Limb (tissue), 2 donors: ENCODE measurements around the gene RPS6KA4.
A peak's percentile ranks its signal among the peaks of the same experiment; 100 is the strongest.
"Not testable (repeated sequence)": the region's sequence is repeated elsewhere in the genome, so short reads cannot be mapped to it uniquely, and the experiment has no call there.

ENCODE experiments used
- DNase-seq, 2 donors: peaks; one replicate each; pipeline ENCODE4 v3.0.0-alpha.2; 2016; ENCODE audit errors: extremely low spot score in 2 of 2

The RPS6KA4 gene

DNA sequence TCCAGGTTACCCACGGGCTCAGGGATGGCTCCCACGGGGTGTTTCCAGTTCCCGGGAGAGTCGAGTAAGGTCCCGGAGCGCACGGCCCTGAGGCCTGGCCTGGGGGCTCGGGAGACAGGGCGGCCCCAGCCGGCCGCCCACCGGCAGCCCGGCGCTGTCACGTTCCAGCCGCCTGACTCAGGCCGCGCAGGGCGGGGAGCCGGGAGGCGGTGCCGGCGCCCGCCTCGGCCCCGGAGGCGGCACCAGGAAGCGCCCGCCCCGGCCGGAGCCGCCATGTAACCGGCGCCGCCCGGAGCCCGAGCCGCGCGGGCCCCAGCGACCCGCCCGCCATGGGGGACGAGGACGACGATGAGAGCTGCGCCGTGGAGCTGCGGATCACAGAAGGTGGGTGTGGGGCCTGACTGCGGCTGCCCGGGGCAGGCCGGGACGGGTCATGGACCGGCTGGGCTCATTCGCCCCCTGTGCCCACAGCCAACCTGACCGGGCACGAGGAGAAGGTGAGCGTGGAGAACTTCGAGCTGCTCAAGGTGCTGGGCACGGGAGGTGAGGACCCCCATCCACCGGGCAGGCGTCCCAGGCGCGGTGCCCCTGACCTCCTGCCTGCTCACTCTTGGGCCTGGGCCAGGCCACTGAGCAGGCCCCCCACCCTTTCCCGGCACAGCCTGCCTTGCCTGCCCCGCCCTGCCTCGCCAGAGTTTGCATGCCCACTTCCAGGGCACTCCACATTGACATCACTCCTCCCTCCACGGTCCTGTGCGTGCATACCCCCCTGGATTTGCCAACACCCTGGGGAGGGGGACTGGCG, at the start of gene RPS6KA4:
Gene RPS6KA4 (plus strand): TSS at position 256 of the 805 bp plus-strand sequence. CDS start 74 bp downstream, at position 330.
- DNase-seq, result peak in 1 of 2 donors; percentile 76

- DNase-seq, result no peak
These were observed 46.0 kb upstream of the RPS6KA4 start for GRCh38 chr11:64312947-64313346.

- no peak for DNase-seq
These were observed 45.3 kb upstream of the RPS6KA4 start for GRCh38 chr11:64313491-64314145.

DNA sequence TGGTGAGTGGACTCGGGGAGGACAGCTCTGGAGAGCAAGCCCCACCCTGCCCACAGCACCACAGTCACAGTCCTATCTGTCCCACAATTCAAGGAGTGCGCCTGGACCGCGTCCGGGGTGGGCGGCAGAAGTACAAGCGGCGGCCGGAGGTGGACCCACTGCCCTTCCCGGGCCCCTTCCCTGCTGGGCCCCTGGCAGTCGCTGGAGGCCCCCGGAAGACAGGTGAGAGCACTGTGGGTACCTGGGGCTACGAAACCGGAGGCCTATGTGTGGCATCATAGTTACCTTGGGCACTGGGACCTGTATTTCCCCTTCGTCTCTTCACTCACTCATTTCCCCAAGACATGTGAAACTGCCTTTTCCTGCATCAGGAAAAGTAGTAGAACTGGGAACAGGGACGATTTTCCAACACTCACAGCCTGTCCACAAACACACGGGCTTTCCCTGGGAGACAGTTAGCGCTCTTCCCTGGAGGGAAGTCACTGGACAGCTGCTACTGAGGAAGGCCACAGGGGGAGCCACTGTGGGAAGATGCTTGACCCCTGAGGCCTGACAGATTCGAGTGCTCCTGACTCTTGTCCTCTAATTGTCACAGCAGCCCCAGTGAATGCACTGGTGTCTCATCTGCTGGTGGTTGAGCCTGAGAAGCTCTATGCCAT, 44.7 kb upstream of the RPS6KA4 start:
- no peak for DNase-seq

DNA sequence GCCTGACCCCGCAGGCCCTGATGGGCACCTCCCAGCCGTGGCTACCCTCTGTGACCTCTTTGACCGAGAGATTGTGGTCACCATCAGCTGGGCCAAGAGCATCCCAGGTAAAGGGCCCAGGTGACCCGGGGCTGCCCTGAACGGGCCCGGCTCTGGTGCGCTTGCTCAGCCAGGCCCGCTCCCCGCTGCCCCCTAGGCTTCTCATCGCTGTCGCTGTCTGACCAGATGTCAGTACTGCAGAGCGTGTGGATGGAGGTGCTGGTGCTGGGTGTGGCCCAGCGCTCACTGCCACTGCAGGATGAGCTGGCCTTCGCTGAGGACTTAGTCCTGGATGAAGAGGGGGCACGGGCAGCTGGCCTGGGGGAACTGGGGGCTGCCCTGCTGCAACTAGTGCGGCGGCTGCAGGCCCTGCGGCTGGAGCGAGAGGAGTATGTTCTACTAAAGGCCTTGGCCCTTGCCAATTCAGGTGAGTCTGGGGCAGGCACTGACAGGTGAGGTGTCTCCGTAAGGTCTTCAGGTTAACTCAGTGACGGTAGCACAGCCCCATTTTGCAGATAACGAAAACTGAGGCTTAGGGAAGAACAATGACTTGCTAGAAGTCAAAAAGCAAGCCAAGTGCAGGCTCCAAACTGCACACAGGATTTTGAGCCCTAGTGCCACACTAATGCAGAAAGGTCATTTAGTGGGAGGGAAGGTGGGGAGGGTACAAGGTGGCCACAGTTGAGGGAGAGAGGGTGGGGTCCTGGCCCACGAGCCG, 44.0 kb upstream of the RPS6KA4 start:
- DNase-seq, result no peak

GRCh38 chr11:64315667-64316526, 43.1 kb upstream of the RPS6KA4 start:
- not testable (repeated sequence) for DNase-seq

DNA sequence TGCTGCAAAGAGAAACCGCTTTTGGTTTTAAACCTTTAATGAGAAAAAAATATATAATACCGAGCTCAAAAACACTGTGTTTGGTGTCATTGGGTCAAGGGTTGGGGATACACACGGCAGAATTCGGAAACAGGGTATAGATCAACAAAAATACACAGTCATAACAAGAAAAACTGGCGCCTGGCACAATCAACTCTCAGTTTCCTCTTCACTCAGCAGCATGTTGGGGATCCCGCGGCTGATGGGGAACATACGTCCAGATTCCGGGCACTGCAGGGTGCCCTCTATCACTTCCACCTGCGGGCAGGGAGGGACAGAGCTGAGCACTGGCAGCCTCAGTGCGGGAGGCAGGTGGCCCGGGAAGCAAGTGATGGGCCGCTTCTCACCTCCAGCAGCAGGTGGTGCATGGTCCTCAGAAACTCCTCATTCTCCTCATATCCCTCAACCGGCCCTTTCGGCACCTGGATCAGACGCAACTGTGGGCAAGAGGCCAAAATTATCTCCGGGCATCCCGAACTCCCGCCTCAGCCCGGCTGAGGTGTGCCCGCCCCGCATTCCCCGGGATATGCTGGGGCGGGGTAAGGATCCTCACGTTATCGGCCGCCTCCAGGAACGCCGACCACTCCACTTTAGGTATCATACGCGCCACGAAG, 42.2 kb upstream of the RPS6KA4 start:
- no peak for DNase-seq

- DNase-seq, result peak; percentile 93 to 96
These were observed 41.5 kb upstream of the RPS6KA4 start, which contains the start of gene TRMT112 for GRCh38 chr11:64317325-64317960. TRMT112 (minus strand) TSS chr11:64317559; CDS start chr11:64317526, 33 bp downstream.

- DNase-seq, result peak; percentile 95 to 97
These were observed 40.8 kb upstream of the RPS6KA4 start, which contains the start of gene PRDX5 for GRCh38 chr11:64317961-64318765. PRDX5 (plus strand) TSS chr11:64318121; CDS start chr11:64318216, 95 bp downstream.

- peak in 1 of 2 donors; percentile 47 for DNase-seq
These were observed 39.9 kb upstream of the RPS6KA4 start for GRCh38 chr11:64318766-64319761.

GRCh38 chr11:64320556-64320955, 38.4 kb upstream of the RPS6KA4 start:
- DNase-seq, result no peak

- no peak for DNase-seq
These were observed 37.9 kb upstream of the RPS6KA4 start for GRCh38 chr11:64321026-64321425.

GRCh38 chr11:64321533-64321932, 37.4 kb upstream of the RPS6KA4 start:
- no peak for DNase-seq

GRCh38 chr11:64322925-64323260, 36.1 kb upstream of the RPS6KA4 start:
- DNase-seq, result no peak

DNA sequence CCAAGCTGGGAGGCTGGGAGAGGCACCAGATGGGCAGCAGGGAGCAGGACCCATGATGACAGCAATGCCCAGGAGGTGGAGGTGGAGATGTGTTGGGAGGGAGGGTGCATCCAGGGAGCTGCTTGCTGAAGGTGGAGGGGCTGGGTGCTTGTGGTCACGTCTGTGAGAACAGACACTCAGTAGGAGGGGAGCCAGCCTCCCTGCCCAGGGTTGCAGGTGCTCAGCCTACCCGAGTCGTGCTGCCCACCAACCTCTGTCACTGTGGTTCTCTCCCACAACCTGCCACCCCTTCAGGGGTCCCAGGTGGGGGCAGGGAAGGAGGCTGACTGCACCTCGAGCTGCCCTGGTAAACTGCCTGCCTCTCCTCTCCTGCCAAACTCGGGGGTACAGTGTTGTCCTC, 35.6 kb upstream of the RPS6KA4 start:
- no peak for DNase-seq

GRCh38 chr11:64323984-64324383, 35.0 kb upstream of the RPS6KA4 start:
- DNase-seq, result not testable (repeated sequence)
